Measurements from ENCODE around the gene MFNG. TPM values are rescaled to one million over a fixed set of nuclear protein-coding genes. Genes with fewer than 3 reads are reported as not detected.

Gene MFNG
- total RNA-seq, 2 experiments from 2014 or later = 85.1 to 89.9 TPM

DNA sequence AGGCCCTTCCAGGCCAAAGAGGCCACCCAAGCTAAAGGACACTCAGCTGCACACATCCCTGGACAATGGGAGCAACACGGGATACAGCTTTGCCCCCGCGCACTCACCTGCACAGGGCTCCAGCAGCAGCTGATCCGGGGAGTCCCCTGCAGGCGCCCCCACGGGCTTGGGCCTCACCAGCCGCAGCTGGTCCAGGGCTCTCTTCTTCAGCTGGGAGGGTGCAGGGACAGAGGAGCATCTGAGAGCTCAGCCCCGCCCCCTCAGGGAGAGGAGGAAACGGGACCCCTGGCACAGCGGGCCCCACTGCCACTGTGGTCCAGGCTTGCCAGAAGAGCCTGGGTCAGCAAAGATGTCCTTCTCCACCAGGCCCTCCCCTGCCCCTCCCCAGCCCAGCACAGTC, 7.8 kb upstream of the MFNG start:
- Mint-ChIP-seq H3K27me3 (no peaks in the 10 kb centered on the region), H3K36me3 (ENCODE audit: low read depth) (no peaks in the 10 kb centered on the region), H3K9me3 (no peaks in the 10 kb centered on the region), H3K4me3 (no peak overlapping the region), H3K27ac (no peak overlapping the region), H3K4me1 (ENCODE audit: low read depth) (peaks cover 39% of the 10 kb centered on the region)
- Histone ChIP-seq H3K4me1 (ENCODE audit: insufficient read depth, low read length) (peaks cover 52% of the 10 kb centered on the region), H3K27me3 (ENCODE audit: control insufficient read depth in 1 of 2, insufficient read depth in 2 of 2, low read length in 2 of 2) (no peaks in the 10 kb centered on the region), H3K4me3 (ENCODE audit: low read length) (no peak overlapping the region), H3K9me3 (ENCODE audit: control insufficient read depth in 1 of 2, insufficient read depth in 1 of 2, low read length in 2 of 2) (no peaks in the 10 kb centered on the region), H3K36me3 (ENCODE audit: insufficient read depth, low read length) (no peaks in the 10 kb centered on the region), H3K27ac (ENCODE audit: low read depth in 1 of 2, low read length in 2 of 2) (no peak overlapping the region)
- ChIA-PET POLR2A (no interaction called here), CTCF (interaction anchor here (0.9 to 1.5 kb wide), 2 partner anchors 22 to 45 kb away, joined by 3 to 4 read pairs; no protein-coding TSS in a partner anchor)
- TF ChIP-seq, protein P1, sequence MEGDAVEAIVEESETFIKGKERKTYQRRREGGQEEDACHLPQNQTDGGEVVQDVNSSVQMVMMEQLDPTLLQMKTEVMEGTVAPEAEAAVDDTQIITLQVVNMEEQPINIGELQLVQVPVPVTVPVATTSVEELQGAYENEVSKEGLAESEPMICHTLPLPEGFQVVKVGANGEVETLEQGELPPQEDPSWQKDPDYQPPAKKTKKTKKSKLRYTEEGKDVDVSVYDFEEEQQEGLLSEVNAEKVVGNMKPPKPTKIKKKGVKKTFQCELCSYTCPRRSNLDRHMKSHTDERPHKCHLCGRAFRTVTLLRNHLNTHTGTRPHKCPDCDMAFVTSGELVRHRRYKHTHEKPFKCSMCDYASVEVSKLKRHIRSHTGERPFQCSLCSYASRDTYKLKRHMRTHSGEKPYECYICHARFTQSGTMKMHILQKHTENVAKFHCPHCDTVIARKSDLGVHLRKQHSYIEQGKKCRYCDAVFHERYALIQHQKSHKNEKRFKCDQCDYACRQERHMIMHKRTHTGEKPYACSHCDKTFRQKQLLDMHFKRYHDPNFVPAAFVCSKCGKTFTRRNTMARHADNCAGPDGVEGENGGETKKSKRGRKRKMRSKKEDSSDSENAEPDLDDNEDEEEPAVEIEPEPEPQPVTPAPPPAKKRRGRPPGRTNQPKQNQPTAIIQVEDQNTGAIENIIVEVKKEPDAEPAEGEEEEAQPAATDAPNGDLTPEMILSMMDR (IDR thresholded peaks at IDR 0.05) = no peak
- intact Hi-C loops (cut with DNase I, micrococcal nuclease) = no loop called here
- DNase-seq (no peak), ATAC-seq (ENCODE audit: poor library complexity) (no peak)

DNA sequence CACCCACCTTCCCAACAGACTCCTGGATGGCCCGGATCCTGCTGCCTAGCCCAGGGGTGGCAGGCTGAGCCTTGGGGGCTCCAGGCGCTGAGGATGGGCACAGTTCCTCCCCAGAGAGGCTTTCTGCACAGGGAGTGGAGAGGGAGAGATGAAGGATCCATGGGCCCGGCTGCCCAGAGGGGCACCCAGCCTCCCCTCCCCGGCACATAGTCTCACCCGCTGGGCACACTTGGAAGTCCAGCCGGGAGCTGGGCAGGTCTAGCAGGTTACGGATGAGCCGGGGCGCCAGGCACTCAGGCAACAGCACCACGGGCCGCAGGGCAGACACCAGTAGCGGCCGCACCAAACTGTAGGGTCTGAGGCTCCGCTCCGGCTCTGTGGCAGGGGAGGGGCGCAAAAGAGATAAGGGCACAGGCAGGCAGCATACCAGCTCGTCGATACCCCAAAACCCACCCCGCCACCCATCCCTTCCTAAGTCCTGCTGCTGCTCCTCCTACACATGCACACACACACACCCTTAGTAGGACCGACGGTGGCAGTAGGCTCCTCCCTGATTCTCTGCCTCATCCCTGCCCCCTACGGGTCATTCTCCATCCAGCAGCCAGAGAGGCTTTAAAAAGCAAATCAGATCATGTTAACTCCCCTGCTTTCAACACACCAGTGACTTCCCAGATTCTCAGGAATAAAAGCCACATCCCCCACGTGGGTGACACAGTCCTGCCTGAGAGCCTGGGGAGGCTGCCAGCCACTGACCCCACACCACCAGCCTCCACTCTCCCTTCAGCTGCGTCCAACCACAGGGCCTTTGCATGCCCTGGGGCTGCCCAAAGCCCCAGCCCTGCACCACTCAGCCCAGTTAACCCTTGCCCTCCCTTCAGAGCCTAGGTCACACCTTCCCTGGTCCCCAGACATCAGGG, 6.5 kb upstream of the MFNG start:
- peak; percentile 80 for ATAC-seq (ENCODE audit: poor library complexity)
- ChIA-PET POLR2A (interaction anchor here (0.7 to 1.0 kb wide), 2 partner anchors 8 to 73 kb away, joined by 3 read pairs; no protein-coding TSS in a partner anchor), CTCF (interaction anchor here (1.1 kb wide), 1 partner anchor 8 kb away, joined by 3 read pairs; no protein-coding TSS in a partner anchor)
- peak overlapping the region; percentile 65 for H3K4me3 Mint-ChIP-seq
- peaks cover 55% of the 10 kb centered on the region for H3K4me1 ChIP-seq (ENCODE audit: insufficient read depth, low read length)
- H3K9me3 ChIP-seq (ENCODE audit: control insufficient read depth in 1 of 2, insufficient read depth in 1 of 2, low read length in 2 of 2) = no peaks in the 10 kb centered on the region
- intact Hi-C loops (cut with DNase I, micrococcal nuclease) = no loop called here
- H3K4me3 ChIP-seq (ENCODE audit: low read length) = no peak overlapping the region
- no peaks in the 10 kb centered on the region for H3K36me3 Mint-ChIP-seq (ENCODE audit: low read depth)
- peaks cover 41% of the 10 kb centered on the region for H3K4me1 Mint-ChIP-seq (ENCODE audit: low read depth)
- H3K27me3 Mint-ChIP-seq = no peaks in the 10 kb centered on the region
- H3K27ac Mint-ChIP-seq = peak overlapping the region; percentile 78
- H3K36me3 ChIP-seq (ENCODE audit: insufficient read depth, low read length) = no peaks in the 10 kb centered on the region
- H3K27ac ChIP-seq (ENCODE audit: low read depth in 1 of 2, low read length in 2 of 2) = no peak overlapping the region
- TF ChIP-seq, protein P1 (IDR thresholded peaks at IDR 0.05) = peak; percentile 50
- DNase-seq = peak in 12 of 14 experiments; percentile 37 to 79 (median 56)
- no peaks in the 10 kb centered on the region for H3K9me3 Mint-ChIP-seq
- H3K27me3 ChIP-seq (ENCODE audit: control insufficient read depth in 1 of 2, insufficient read depth in 2 of 2, low read length in 2 of 2) = no peaks in the 10 kb centered on the region

DNA sequence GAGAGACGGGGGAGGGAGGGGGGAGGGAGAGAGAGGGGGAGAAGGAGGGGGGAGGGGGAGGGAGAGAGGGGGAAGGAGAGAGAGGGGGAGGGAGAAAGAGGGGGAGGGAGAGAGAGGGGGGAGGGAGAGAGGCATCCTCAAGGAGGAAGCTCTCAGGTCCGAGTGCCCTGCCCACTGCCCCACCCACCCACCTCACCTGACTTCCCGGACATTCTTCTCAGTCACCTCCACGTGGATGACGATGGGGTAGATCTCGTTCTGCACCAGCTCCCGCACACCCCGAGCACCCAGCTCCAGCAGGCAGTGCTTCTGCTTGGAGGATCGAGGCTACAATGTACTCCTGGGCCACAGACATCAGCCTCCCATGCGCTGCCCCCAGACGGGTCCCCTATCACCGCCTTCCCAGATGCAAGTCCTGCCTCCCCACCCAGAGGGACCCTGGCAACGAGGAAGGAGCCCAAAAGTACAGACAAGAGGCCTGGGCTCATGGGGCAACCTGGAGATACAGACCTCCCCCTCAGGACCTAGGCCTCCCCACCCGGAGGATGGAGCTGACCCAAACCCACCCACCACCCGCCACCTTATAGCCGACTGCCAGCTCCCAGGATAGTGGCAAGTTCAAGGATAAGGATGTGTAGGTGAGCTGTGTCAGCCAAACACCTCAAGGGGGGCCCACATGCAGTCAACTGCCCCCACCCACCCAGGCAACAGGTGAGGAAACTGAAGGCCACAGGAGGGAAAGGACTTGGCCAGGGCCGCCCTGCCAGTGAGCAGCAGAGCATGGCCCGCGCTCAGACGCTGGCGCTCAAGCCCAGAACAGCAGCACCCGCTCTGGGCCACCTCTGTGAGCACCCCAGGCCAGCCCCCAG, 5.6 kb upstream of the MFNG start:
- Mint-ChIP-seq H3K9me3 (no peaks in the 10 kb centered on the region), H3K27me3 (no peaks in the 10 kb centered on the region), H3K27ac (no peak overlapping the region), H3K4me3 (no peak overlapping the region), H3K4me1 (ENCODE audit: low read depth) (peaks cover 49% of the 10 kb centered on the region), H3K36me3 (ENCODE audit: low read depth) (peaks cover 4% of the 10 kb centered on the region)
- intact Hi-C loops (cut with DNase I, micrococcal nuclease) = no loop called here
- ChIA-PET CTCF (interaction anchor here (3.1 kb wide), 1 partner anchor 20 kb away, joined by 9 read pairs; no protein-coding TSS in a partner anchor), POLR2A (interaction anchor here (1.0 kb wide), 1 partner anchor 7 kb away, joined by 3 read pairs; no protein-coding TSS in a partner anchor)
- H3K27ac ChIP-seq (ENCODE audit: low read depth in 1 of 2, low read length in 2 of 2) = no peak overlapping the region
- H3K4me1 ChIP-seq (ENCODE audit: insufficient read depth, low read length) = peaks cover 64% of the 10 kb centered on the region
- no peak overlapping the region for H3K4me3 ChIP-seq (ENCODE audit: low read length)
- no peak for DNase-seq
- no peaks in the 10 kb centered on the region for H3K36me3 ChIP-seq (ENCODE audit: insufficient read depth, low read length)
- no peaks in the 10 kb centered on the region for H3K27me3 ChIP-seq (ENCODE audit: control insufficient read depth in 1 of 2, insufficient read depth in 2 of 2, low read length in 2 of 2)
- H3K9me3 ChIP-seq (ENCODE audit: control insufficient read depth in 1 of 2, insufficient read depth in 1 of 2, low read length in 2 of 2) = no peaks in the 10 kb centered on the region
- no peak for ATAC-seq (ENCODE audit: poor library complexity)
- TF ChIP-seq, protein P1 (IDR thresholded peaks at IDR 0.05) = no peak
